Vagina (tissue), 2 donors: Measurements from ENCODE around the gene COBL. TPM values are rescaled to one million over a fixed set of nuclear protein-coding genes. Genes with fewer than 3 reads are reported as not detected.

ENCODE experiments used
- DNase-seq, 2 donors: peaks; one replicate each; pipeline ENCODE4 v3.0.0-alpha.2; 2017; ENCODE audit errors: extremely low spot score in 2 of 2
- H3K27ac ChIP-seq: fragments of 200-600 bp; sonication (generic); one replicate; pipeline ENCODE4 v1.5.1; 2019
- H3K27me3 ChIP-seq: fragments of 200-600 bp; sonication (generic); one replicate; pipeline ENCODE4 v1.5.1; 2019
- H3K36me3 ChIP-seq, 2 donors: fragments of 200-600 bp; sonication (generic); one replicate each; pipeline ENCODE4 v1.5.1; 2017 to 2019
- H3K4me1 ChIP-seq: fragments of 200-600 bp; sonication (generic); one replicate; pipeline ENCODE4 v1.5.1; 2019
- H3K4me3 ChIP-seq, 2 donors: fragments of 200-600 bp; sonication (generic); 1 replicate in 1 of 2; 2 replicates in 1 of 2; pipeline ENCODE4 v1.5.1; 2016 to 2019
- H3K9me3 ChIP-seq: fragments of 200-600 bp; sonication (generic); one replicate; pipeline ENCODE4 v1.5.1; 2019
- POLR2A ChIP-seq, 2 donors: fragments of 450-650 bp; IDR thresholded peaks; one replicate each; pipeline ENCODE4 v1.6.1; 2017; ENCODE audit warnings: antibody characterized with exemption in 2 of 2, mild to moderate bottlenecking in 2 of 2, moderate library complexity in 2 of 2
- POLR2AphosphoS5 ChIP-seq, 2 donors: sonication (generic); formaldehyde crosslinking; IDR thresholded peaks; one replicate each; pipeline ENCODE4 v1.9.0; 2017; ENCODE audit warnings: antibody characterized with exemption in 2 of 2, mild to moderate bottlenecking in 2 of 2, low read depth in 1 of 2; ENCODE audit not compliant: insufficient read depth in 1 of 2
- intact Hi-C: fragments of 100-400 bp; cut with DNase I; formaldehyde crosslinking; loops from one replicate; pipeline ENCODE4 v1.15.1; 2023
- total RNA-seq: library from RNA; depleted of rRNA; stranded (reverse); fragments of >200 nt; gene quantifications from one replicate; pipeline ENCODE4 v1.2.3, GENCODE V29; 2016
- TF ChIP-seq, protein P1 (sequence below), 3 experiments: fragments of 450-650 bp in 2 of 3; fragments of 200-600 bp in 1 of 3; sonication (generic) in 1 of 3; IDR thresholded peaks; one replicate each; pipeline ENCODE4 v1.5.1; 2017 to 2019; ENCODE audit warnings: antibody characterized with exemption in 3 of 3, mild to moderate bottlenecking in 2 of 3, moderate library complexity in 2 of 3

COBL gene
- total RNA-seq, 1 donor from 2014 or later: 9.3 TPM

DNA sequence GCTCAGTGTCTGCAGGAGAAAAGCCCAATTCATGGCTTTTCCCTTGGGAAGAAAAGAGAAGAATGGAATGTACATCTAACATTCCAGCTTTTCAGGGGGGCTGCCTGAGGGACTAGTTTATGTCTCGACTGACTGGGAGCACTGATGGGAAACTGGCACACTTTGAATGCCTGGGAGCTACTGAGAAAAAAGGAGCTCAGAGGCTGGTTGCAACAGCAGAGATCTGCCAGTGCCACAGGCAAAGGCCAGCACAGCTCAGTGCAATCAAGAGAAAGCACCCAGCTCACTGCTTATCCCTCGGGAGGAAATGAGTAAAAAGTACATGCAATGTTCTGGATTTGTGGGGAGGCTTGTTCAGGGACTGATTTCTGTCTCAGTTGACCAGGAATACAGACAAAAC lies 226.2 kb downstream of the COBL start:
- Histone ChIP-seq H3K4me1 (no peaks in the 10 kb centered on the region), H3K27me3 (no peaks in the 10 kb centered on the region), H3K36me3 (no peaks in the 10 kb centered on the region), H3K27ac (no peak overlapping the region), H3K9me3 (no peaks in the 10 kb centered on the region), H3K4me3 (no peak overlapping the region)
- no peak for DNase-seq
- intact Hi-C loops: no loop called here
- TF ChIP-seq, protein P1, sequence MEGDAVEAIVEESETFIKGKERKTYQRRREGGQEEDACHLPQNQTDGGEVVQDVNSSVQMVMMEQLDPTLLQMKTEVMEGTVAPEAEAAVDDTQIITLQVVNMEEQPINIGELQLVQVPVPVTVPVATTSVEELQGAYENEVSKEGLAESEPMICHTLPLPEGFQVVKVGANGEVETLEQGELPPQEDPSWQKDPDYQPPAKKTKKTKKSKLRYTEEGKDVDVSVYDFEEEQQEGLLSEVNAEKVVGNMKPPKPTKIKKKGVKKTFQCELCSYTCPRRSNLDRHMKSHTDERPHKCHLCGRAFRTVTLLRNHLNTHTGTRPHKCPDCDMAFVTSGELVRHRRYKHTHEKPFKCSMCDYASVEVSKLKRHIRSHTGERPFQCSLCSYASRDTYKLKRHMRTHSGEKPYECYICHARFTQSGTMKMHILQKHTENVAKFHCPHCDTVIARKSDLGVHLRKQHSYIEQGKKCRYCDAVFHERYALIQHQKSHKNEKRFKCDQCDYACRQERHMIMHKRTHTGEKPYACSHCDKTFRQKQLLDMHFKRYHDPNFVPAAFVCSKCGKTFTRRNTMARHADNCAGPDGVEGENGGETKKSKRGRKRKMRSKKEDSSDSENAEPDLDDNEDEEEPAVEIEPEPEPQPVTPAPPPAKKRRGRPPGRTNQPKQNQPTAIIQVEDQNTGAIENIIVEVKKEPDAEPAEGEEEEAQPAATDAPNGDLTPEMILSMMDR (IDR thresholded peaks at IDR 0.05): no peak
- TF ChIP-seq POLR2AphosphoS5 (IDR thresholded peaks at IDR 0.05; ENCODE audit: insufficient read depth in 1 of 2, low read depth in 1 of 2): no peak
- no peak for TF ChIP-seq POLR2A (IDR thresholded peaks at IDR 0.05)

DNA sequence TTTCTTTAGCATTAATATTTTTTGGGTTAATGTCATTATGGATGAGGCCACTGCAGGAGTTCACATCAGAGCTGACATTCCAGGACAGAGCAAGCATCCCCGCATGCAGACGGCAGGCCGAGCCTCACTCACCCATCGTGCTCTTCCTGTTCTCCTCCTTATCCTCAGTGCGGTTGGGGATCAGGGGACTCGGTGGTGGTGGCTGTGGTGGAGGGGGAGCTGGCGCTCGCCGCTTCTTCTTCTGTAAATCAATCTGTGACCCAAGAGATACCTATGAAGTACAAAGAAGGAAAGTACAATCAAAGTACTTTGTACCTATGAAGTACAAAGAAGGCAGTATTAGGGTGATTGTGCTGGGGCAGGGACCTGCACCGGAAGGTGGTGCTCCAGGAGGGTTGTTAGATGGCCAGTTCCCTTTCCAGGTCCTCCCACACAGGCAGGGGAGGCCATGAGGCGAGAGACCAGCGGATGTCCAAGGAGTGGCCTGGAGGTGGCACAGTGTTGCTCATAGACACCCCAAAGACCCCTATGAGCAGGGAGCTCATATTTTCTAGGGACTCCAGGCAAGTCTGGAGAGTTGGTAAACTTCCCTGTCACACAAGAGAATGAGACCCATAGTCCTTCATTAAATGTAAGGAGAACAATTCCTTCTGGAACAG lies 231.4 kb downstream of the COBL start:
- TF ChIP-seq, protein P1 (IDR thresholded peaks at IDR 0.05): no peak
- TF ChIP-seq POLR2A (IDR thresholded peaks at IDR 0.05) (no peak), POLR2AphosphoS5 (IDR thresholded peaks at IDR 0.05; ENCODE audit: insufficient read depth in 1 of 2, low read depth in 1 of 2) (no peak)
- Histone ChIP-seq H3K9me3 (no peaks in the 10 kb centered on the region), H3K27me3 (no peaks in the 10 kb centered on the region), H3K4me3 (no peak overlapping the region), H3K27ac (no peak overlapping the region), H3K36me3 (no peaks in the 10 kb centered on the region), H3K4me1 (no peaks in the 10 kb centered on the region)
- intact Hi-C loops: no loop called here
- DNase-seq: no peak

DNA sequence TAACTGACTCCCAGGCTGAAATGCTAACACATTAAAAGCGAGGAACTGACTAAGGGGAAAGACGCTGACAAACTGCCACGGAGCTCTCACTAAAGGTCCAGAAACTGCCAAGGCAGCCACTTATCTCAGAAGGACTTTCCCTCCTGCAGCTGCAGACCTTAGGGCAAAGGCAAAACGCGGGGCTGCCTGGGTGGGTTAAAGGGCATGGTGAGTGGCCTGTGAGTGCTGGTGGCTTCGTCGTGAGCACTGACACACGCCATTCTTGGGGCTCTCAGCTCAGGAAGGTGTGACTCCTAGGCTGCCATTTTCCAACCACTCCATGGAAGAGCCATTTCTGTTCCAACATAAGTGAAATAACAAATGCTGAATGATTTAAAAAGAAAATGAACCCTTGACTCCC lies 232.5 kb downstream of the COBL start:
- H3K9me3 ChIP-seq: no peaks in the 10 kb centered on the region

DNA sequence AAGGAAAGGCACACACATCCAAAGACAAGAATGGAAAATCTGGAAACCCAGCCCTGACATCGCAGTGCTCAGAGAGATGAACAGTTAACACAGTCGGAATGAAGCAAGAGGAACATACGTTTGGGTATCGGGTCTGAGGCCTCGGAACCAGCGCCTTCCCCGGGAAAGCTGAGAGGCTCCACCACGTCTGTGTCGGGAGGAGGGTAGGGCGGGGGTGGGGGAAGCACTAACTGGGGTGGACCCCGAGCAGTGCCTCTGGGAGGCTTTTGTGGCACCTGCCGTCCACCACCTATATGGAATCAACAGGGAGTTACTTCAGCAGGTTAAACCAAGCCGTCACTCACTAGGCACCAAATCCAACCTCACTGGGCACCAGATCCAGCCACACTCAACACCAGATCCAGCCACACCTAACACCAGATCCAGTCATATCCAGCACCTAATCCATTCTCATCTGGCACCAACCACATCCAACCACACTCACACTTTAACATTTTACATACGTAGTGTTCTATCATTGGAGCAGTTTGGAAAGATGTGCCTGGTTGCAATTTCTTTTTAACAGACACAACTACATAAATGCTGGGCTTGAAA lies 233.6 kb downstream of the COBL start:
- H3K4me1 ChIP-seq: peaks cover 8% of the 10 kb centered on the region
- H3K9me3 ChIP-seq: no peaks in the 10 kb centered on the region
- H3K36me3 ChIP-seq: no peaks in the 10 kb centered on the region
- no peak for TF ChIP-seq POLR2AphosphoS5 (IDR thresholded peaks at IDR 0.05; ENCODE audit: insufficient read depth in 1 of 2, low read depth in 1 of 2)
- no peak for TF ChIP-seq POLR2A (IDR thresholded peaks at IDR 0.05)
- TF ChIP-seq, protein P1 (IDR thresholded peaks at IDR 0.05): no peak
- no peak overlapping the region for H3K4me3 ChIP-seq
- no peak for DNase-seq
- no peaks in the 10 kb centered on the region for H3K27me3 ChIP-seq
- intact Hi-C loops: no loop called here
- no peak overlapping the region for H3K27ac ChIP-seq

More for the DNA sequence above, 232.5 kb downstream of the COBL start:
- H3K27me3 ChIP-seq: no peaks in the 10 kb centered on the region
- TF ChIP-seq POLR2AphosphoS5 (IDR thresholded peaks at IDR 0.05; ENCODE audit: insufficient read depth in 1 of 2, low read depth in 1 of 2) (no peak), POLR2A (IDR thresholded peaks at IDR 0.05) (no peak)
- TF ChIP-seq, protein P1 (IDR thresholded peaks at IDR 0.05): no peak
- no peak overlapping the region for H3K4me3 ChIP-seq
- no peaks in the 10 kb centered on the region for H3K36me3 ChIP-seq
- H3K4me1 ChIP-seq: no peaks in the 10 kb centered on the region
- H3K27ac ChIP-seq: no peak overlapping the region
- DNase-seq: no peak
- intact Hi-C loops: no loop called here
